Neutrophil (primary cell): ENCODE results near the gene NUDT16L1.
A peak's percentile ranks its signal among the peaks of the same experiment; 100 is the strongest.

Source experiments
- H3K27ac ChIP-seq: fragments of 200-600 bp; sonication (generic); 2 replicates; pipeline ENCODE4 v1.5.1; 2016; ENCODE audit warnings: mild to moderate bottlenecking, moderate library complexity
- H3K27me3 ChIP-seq: fragments of 200-600 bp; sonication (generic); 2 replicates; pipeline ENCODE4 v1.6.0; 2016; ENCODE audit warnings: mild to moderate bottlenecking
- H3K36me3 ChIP-seq: fragments of 200-600 bp; sonication (generic); 2 replicates; pipeline ENCODE4 v1.5.1; 2017
- H3K4me1 ChIP-seq, 2 experiments: fragments of 200-600 bp in 1 of 2; sonication (generic) in 1 of 2; 1 replicate in 1 of 2; 2 replicates in 1 of 2; pipeline versions ENCODE4 v1.5.1 to v1.6.1; 2013 to 2016; ENCODE audit warnings: low read depth in 1 of 2, low read length in 1 of 2, mild to moderate bottlenecking in 1 of 2, moderate library complexity in 1 of 2; ENCODE audit not compliant: control insufficient read depth in 1 of 2, insufficient read depth in 1 of 2
- H3K4me3 ChIP-seq, 2 experiments: fragments of 200-600 bp in 1 of 2; sonication (generic) in 1 of 2; 1 replicate in 1 of 2; 2 replicates in 1 of 2; pipeline ENCODE4 v1.5.1; 2013 to 2016; ENCODE audit warnings: low read depth in 1 of 2, low read length in 1 of 2, mild to moderate bottlenecking in 1 of 2, moderate library complexity in 1 of 2
- H3K9me3 ChIP-seq: fragments of 200-600 bp; sonication (generic); 2 replicates; pipeline ENCODE4 v1.5.1; 2016
- TF ChIP-seq, protein P1 (sequence below): fragments of 200-600 bp; sonication (generic); IDR thresholded peaks from 2 replicates; pipeline ENCODE4 v1.5.1; 2016; ENCODE audit warnings: antibody characterized with exemption

The NUDT16L1 gene

DNA sequence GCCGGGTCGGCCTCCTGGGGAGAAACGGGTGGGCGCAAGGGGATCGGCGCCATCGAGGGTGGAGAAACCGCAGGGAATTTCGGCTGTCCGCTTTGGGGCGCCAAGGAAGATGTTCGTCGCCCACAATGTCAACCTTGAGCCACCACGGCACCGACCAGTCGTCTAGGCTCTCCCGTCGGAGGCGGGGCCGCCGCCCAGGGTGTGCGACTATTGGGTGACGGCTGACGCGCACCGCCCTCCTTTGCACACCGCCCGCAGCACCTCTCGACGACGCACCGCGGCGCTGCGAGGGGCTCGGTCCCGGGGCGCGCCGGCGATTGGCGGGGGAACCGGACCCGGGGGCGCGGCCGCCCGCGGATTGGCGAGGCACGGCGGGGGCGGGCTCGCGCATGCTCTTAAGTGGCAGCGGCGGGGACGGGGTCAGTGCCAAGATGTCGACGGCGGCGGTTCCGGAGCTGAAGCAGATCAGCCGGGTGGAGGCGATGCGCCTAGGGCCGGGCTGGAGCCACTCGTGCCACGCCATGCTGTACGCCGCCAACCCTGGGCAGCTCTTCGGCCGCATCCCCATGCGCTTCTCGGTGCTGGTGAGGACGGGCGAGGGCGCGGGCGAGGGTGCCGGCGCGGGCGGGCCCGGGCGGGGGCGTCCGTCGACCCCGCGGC lies at the start of gene NUDT16L1:
Gene NUDT16L1, plus strand, starts transcription at position 267 of the 660 bp plus-strand sequence. Its CDS starts 165 bp downstream, at position 432.
- H3K36me3 ChIP-seq = peaks cover 60% of the 10 kb centered on the region

DNA sequence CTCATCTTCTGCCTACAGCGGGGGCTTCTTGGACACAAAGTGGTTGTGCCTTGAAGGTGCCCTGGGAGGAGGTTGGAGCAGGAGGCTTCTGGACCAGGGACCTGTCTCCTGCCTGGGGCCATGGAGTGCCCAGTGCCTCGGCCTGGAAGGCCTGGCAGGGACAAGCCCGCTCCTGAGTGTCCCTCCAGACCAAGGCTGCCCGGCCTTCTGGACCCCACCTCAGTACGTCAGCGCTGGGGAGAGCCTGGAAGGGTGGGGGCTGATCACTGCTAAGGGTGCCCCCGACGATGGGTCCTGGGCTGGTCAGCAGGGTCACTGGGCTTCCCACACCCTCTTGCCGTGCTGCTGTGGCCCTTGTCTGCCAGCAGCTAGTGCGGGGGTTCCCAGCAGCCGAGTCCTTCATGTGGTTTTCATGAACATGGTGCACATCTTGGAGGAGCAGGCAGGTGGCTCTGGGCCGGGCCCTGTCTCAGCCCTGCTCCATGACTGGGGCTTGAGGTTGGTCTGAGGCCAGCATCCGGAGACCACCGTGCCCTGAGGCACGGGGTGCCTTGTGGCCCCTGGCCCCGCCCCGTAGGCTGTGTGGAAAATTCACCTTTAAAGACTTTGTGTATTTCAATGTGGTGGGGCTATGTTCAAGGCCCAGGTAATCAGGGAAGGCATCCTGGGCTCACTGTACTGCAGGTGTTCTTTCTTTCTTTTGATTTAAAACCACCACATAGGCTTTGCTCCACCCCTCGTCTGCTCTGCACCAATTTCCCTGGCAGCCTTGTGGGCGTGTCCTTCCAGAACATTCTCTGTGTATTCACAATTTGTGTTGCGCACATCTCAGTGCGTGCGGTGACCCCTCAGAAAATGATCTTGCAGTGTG lies 46.4 kb upstream of the NUDT16L1 start:
- Histone ChIP-seq H3K4me3 (no peak overlapping the region), H3K9me3 (no peaks in the 10 kb centered on the region), H3K27me3 (no peaks in the 10 kb centered on the region), H3K4me1 (peaks cover 10 to 17% of the 10 kb centered on the region in 2 experiments), H3K27ac (peak overlapping the region; percentile 10), H3K36me3 (peaks cover 46% of the 10 kb centered on the region)
- TF ChIP-seq, protein P1, sequence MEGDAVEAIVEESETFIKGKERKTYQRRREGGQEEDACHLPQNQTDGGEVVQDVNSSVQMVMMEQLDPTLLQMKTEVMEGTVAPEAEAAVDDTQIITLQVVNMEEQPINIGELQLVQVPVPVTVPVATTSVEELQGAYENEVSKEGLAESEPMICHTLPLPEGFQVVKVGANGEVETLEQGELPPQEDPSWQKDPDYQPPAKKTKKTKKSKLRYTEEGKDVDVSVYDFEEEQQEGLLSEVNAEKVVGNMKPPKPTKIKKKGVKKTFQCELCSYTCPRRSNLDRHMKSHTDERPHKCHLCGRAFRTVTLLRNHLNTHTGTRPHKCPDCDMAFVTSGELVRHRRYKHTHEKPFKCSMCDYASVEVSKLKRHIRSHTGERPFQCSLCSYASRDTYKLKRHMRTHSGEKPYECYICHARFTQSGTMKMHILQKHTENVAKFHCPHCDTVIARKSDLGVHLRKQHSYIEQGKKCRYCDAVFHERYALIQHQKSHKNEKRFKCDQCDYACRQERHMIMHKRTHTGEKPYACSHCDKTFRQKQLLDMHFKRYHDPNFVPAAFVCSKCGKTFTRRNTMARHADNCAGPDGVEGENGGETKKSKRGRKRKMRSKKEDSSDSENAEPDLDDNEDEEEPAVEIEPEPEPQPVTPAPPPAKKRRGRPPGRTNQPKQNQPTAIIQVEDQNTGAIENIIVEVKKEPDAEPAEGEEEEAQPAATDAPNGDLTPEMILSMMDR = no peak

More for the DNA sequence above, at the start of gene NUDT16L1:
- no peaks in the 10 kb centered on the region for H3K27me3 ChIP-seq
- H3K4me3 ChIP-seq = peak within 1 kb of the TSS; percentile 89 to 90
- H3K4me1 ChIP-seq = peaks cover 31 to 49% of the 10 kb centered on the region in 2 experiments
- no peaks in the 10 kb centered on the region for H3K9me3 ChIP-seq
- peak within 1 kb of the TSS; percentile 89 for H3K27ac ChIP-seq
- TF ChIP-seq, protein P1 = peak; percentile 84

DNA sequence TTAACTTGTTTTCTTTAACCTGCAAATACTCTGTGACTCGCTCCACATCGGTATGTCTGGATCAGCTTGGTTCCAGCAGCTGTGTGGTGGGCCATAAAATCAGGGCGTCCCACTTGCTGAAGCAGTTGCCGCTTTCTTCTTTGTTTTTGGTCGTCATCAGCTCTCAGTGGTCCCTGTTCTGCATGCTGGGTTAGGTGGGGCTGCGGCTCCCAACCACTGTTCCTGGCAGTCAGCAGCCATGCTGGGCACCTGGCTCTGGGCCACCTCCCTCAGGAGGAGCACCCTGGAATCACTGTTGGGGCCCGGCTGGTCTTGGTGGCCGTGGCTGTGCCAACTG lies 45.8 kb upstream of the NUDT16L1 start:
- peaks cover 52% of the 10 kb centered on the region for H3K36me3 ChIP-seq

DNA sequence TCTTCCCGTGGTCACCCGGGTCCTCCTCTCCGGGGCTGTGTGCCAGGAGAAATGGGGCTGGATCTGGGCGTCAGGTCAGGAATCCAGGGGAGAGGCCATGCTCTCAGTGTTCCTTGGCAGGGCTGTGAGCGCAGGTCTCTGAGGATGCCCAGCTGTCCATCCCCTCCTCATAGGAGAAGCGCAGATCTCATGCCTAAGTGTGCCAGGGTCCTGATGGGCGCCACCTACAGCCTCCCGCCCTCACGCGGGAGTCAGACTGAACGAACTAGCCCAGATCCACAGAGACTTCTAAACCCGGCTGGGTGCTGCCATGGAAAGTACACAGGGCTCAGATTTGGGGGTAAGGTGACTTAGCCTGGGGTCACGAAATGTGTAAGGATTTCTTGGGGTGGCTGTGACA lies 44.4 kb upstream of the NUDT16L1 start:
- Histone ChIP-seq H3K9me3 (no peaks in the 10 kb centered on the region), H3K27ac (peak overlapping the region; percentile 69), H3K27me3 (no peaks in the 10 kb centered on the region), H3K4me3 (no peak overlapping the region), H3K4me1 (peaks cover 3 to 11% of the 10 kb centered on the region in 2 experiments), H3K36me3 (peaks cover 65% of the 10 kb centered on the region)
- TF ChIP-seq, protein P1 = no peak

More for the DNA sequence above, 45.8 kb upstream of the NUDT16L1 start:
- Histone ChIP-seq H3K4me3 (no peak overlapping the region), H3K27ac (peak overlapping the region; percentile 3), H3K27me3 (no peaks in the 10 kb centered on the region), H3K9me3 (no peaks in the 10 kb centered on the region), H3K4me1 (peaks cover 4 to 11% of the 10 kb centered on the region in 2 experiments)
- TF ChIP-seq, protein P1 = no peak

DNA sequence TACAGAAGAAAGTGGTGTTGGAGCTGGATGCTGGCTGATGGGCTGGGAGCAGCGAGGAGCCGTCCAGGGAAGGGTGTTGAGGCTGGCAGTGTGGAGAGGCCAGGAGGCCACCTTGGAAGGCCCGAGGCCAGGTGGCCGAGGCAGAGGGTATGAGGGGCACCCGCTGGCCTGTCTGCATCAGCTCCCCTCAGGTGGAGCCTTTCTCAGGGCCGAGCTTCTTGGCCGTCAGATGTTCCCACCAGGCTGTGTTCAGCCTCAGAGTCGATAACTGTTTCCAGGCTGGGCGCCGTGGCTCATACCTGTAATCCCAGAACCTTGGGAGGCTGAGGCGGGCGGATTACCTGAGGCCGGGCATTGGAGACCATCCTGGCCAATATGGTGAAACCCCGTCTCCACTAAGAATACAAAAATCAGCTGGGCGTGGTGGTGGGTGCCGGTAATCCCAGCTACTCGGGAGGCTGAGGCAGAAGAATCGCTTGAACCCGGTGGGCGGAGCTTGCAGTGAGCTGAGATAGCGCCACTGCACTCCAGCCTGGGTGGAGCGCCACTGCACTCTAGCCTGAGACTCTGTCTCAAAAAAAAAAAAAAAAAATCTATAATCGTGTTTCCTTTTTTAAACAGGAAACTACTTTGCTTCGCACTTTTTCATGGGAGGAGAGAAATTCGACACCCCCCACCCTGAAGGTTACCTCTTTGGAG lies 43.5 kb upstream of the NUDT16L1 start:
- Histone ChIP-seq H3K27me3 (no peaks in the 10 kb centered on the region), H3K4me1 (peaks cover 3 to 11% of the 10 kb centered on the region in 2 experiments), H3K9me3 (no peaks in the 10 kb centered on the region), H3K27ac (peak overlapping the region; percentile 69), H3K36me3 (peaks cover 75% of the 10 kb centered on the region), H3K4me3 (no peak overlapping the region)
- TF ChIP-seq, protein P1 = no peak
